HCT116 (cell line): ENCODE results near the gene SLC35C1. TPM values are rescaled to one million over a fixed set of nuclear protein-coding genes. Genes with fewer than 3 reads are reported as not detected.

Experiments used
- ATAC-seq: fragments of 200-7000 bp; cut with Tn5 transposase; 2 replicates; pipeline ENCODE4 v1.9.1; 2020; ENCODE audit warnings: mild to moderate bottlenecking, moderate library complexity
- BruUV-seq: library from RNA; stranded (reverse); fragments of 400-500 nt; replicated peaks from 2 replicates; lab custom pipeline; 2021; lab: Mats Ljungman, UMichigan
- CTCF ChIA-PET: fragments of 300-600 bp; sonication (Branson Sonifier 250); formaldehyde crosslinking; loops from one replicate; lab custom pipeline; 2021; ENCODE audit warnings: antibody characterized with exemption; lab: Charles Lee
- POLR2A ChIA-PET: fragments of 300-600, 350-600 bp; sonication (Branson Sonifier 250); formaldehyde crosslinking; loops from one replicate; lab custom pipeline; 2021; ENCODE audit warnings: antibody characterized with exemption; lab: Charles Lee
- RAD21 ChIA-PET, 2 experiments: fragments of 300-600 bp; sonication (Branson Sonifier 250); formaldehyde crosslinking; loops; one replicate each; lab custom pipeline; 2023; ENCODE audit warnings: low total read pairs in 2 of 2; ENCODE audit not compliant: uncharacterized antibody in 2 of 2, unreplicated experiment in 2 of 2, low non-redundant PET in 1 of 2; lab: Charles Lee
- DNase-seq: peaks from one replicate; pipeline ENCODE4 v3.0.0-alpha.2; 2010; ENCODE audit warnings: low read depth, low spot score
- H2AFZ ChIP-seq: fragments of 200-600 bp; shearing (Covaris generic), sonication (generic); 2 replicates; pipeline ENCODE4 v1.6.1; 2017; ENCODE audit warnings: low read depth, mixed run types, mixed read lengths, antibody characterized with exemption, low read length; ENCODE audit not compliant: poor library complexity, severe bottlenecking
- H3K27ac ChIP-seq: 2 replicates; pipeline ENCODE4 v1.5.1; 2012; ENCODE audit warnings: low read depth, low read length
- H3K27me3 ChIP-seq: fragments of 200-600 bp; sonication (generic); 2 replicates; pipeline ENCODE4 v1.6.1; 2016; ENCODE audit warnings: mixed run types, low read length, mixed read lengths; ENCODE audit not compliant: insufficient read depth
- H3K36me3 ChIP-seq, 2 experiments: fragments of 200-500 bp in 1 of 2; fragments of 200-600 bp in 1 of 2; sonication (Bioruptor generic) in 1 of 2; sonication (generic) in 1 of 2; 2 replicates each; pipeline versions ENCODE4 v1.5.1 to v1.6.1; 2014 to 2016; ENCODE audit warnings: low read length in 2 of 2, inconsistent platforms in 1 of 2, mixed read lengths in 1 of 2, mixed run types in 1 of 2; ENCODE audit not compliant: insufficient read depth in 2 of 2, control insufficient read depth in 1 of 2
- H3K4me1 ChIP-seq, 2 experiments: fragments of 200-600 bp in 1 of 2; sonication (generic) in 1 of 2; 2 replicates each; pipeline versions ENCODE4 v1.5.1 to v1.6.1; 2012 to 2017; ENCODE audit warnings: low read length in 2 of 2, inconsistent platforms in 1 of 2, mild to moderate bottlenecking in 1 of 2, mixed read lengths in 1 of 2, mixed run types in 1 of 2, moderate library complexity in 1 of 2; ENCODE audit not compliant: insufficient read depth in 2 of 2, control insufficient read depth in 1 of 2
- H3K4me2 ChIP-seq: fragments of 200-600 bp; sonication (generic); 2 replicates; pipeline ENCODE4 v1.6.1; 2017; ENCODE audit warnings: mixed run types, low read length, mixed read lengths
- H3K4me3 ChIP-seq, 2 experiments: fragments of 200-600 bp in 1 of 2; sonication (generic) in 1 of 2; replicated peaks in 1 of 2; 2 replicates each; pipeline ENCODE4 v1.5.1; 2011 to 2016; ENCODE audit warnings: low read length in 2 of 2, control low read depth in 1 of 2, low read depth in 1 of 2, mild to moderate bottlenecking in 1 of 2, mixed read lengths in 1 of 2, mixed run types in 1 of 2
- H3K79me2 ChIP-seq: fragments of 200-600 bp; sonication (generic); 2 replicates; pipeline ENCODE4 v1.6.1; 2017; ENCODE audit warnings: mild to moderate bottlenecking, mixed run types, low read length, moderate library complexity, mixed read lengths; ENCODE audit not compliant: insufficient read depth
- H3K9ac ChIP-seq: fragments of 200-600 bp; sonication (generic); 2 replicates; pipeline ENCODE4 v1.6.1; 2016; ENCODE audit warnings: low read length, mixed read lengths
- H3K9me2 ChIP-seq: fragments of 200-600 bp; sonication (generic), shearing (Covaris generic); 2 replicates; pipeline ENCODE4 v1.6.1; 2017; ENCODE audit warnings: mixed run types, mild to moderate bottlenecking, moderate library complexity; ENCODE audit not compliant: insufficient read depth
- H3K9me3 ChIP-seq, 2 experiments: fragments of 200-500 bp in 1 of 2; fragments of 200-600 bp in 1 of 2; sonication (Bioruptor generic) in 1 of 2; sonication (generic) in 1 of 2; 2 replicates each; pipeline ENCODE4 v1.6.1; 2014 to 2017; ENCODE audit warnings: low read length in 2 of 2, mixed read lengths in 2 of 2, inconsistent platforms in 1 of 2, low read depth in 1 of 2, mild to moderate bottlenecking in 1 of 2, mixed run types in 1 of 2, moderate library complexity in 1 of 2; ENCODE audit not compliant: control insufficient read depth in 1 of 2, insufficient read depth in 1 of 2
- H4K20me1 ChIP-seq: fragments of 200-600 bp; sonication (generic), shearing (Covaris generic); 2 replicates; pipeline ENCODE4 v1.6.1; 2017; ENCODE audit warnings: mixed run types, mild to moderate bottlenecking, moderate library complexity; ENCODE audit not compliant: insufficient read depth
- CBX3 ChIP-seq: IDR thresholded peaks from 2 replicates; pipeline ENCODE4 v1.6.1; 2012; ENCODE audit warnings: low read depth
- CTCF ChIP-seq, 3 experiments: fragments of 200-600 bp in 1 of 3; sonication (generic) in 1 of 3; IDR thresholded peaks in 2 of 3; conservative IDR thresholded peaks in 1 of 3; 2 replicates each; pipeline ENCODE4 v1.5.1; 2012 to 2017; ENCODE audit warnings: low read depth in 2 of 3, low read length in 2 of 3, antibody characterized with exemption in 1 of 3, borderline replicate concordance in 1 of 3, control low read depth in 1 of 3, mild to moderate bottlenecking in 1 of 3, mixed read lengths in 1 of 3, mixed run types in 1 of 3, moderate library complexity in 1 of 3; ENCODE audit not compliant: insufficient read depth in 1 of 3
- EGR1 ChIP-seq: IDR thresholded peaks from 2 replicates; pipeline ENCODE4 v1.6.1; 2012; ENCODE audit warnings: low read depth
- EZH2phosphoT487 ChIP-seq: fragments of 200-600 bp; IDR thresholded peaks from 2 replicates; pipeline ENCODE4 v1.6.1; 2018; ENCODE audit warnings: antibody characterized with exemption, borderline replicate concordance
- FOSL1 ChIP-seq: IDR thresholded peaks from 2 replicates; pipeline ENCODE4 v1.6.1; 2012; ENCODE audit warnings: low read depth
- JUND ChIP-seq: IDR thresholded peaks from 2 replicates; pipeline ENCODE4 v1.6.1; 2012
- MAX ChIP-seq: IDR thresholded peaks from 2 replicates; pipeline ENCODE4 v1.6.1; 2012
- POLR2AphosphoS5 ChIP-seq: IDR thresholded peaks from 2 replicates; pipeline ENCODE4 v1.6.1; 2011; ENCODE audit warnings: mild to moderate bottlenecking, low read depth, low read length, moderate library complexity
- RAD21 ChIP-seq: IDR thresholded peaks from 2 replicates; pipeline ENCODE4 v1.6.1; 2012; ENCODE audit warnings: low read depth, mild to moderate bottlenecking
- REST ChIP-seq: IDR thresholded peaks from 2 replicates; pipeline ENCODE4 v1.6.1; 2012; ENCODE audit warnings: low read depth
- SP1 ChIP-seq: IDR thresholded peaks from 2 replicates; pipeline ENCODE4 v1.6.1; 2012; ENCODE audit warnings: low read depth
- SRF ChIP-seq: IDR thresholded peaks from 2 replicates; pipeline ENCODE4 v1.6.1; 2012; ENCODE audit warnings: low read depth
- TCF7L2 ChIP-seq: IDR thresholded peaks from 2 replicates; pipeline ENCODE4 v1.7.0; 2011; ENCODE audit warnings: borderline replicate concordance, inconsistent platforms; ENCODE audit not compliant: insufficient read depth, insufficient read length; ENCODE audit errors: extremely low read depth
- YY1 ChIP-seq: IDR thresholded peaks from 2 replicates; pipeline ENCODE4 v1.6.1; 2011; ENCODE audit warnings: low read length, low read depth, moderate library complexity, mild to moderate bottlenecking; ENCODE audit not compliant: insufficient replicate concordance; ENCODE audit errors: extremely low read depth
- ZBTB33 ChIP-seq: IDR thresholded peaks from 2 replicates; pipeline ENCODE4 v1.6.1; 2011; ENCODE audit warnings: mild to moderate bottlenecking, low read length, moderate library complexity; ENCODE audit not compliant: insufficient replicate concordance; ENCODE audit errors: extremely low read depth
- ZFX ChIP-seq: fragments of 450-650 bp; IDR thresholded peaks from 2 replicates; pipeline ENCODE4 v1.6.1; 2017
- intact Hi-C: fragments of 100-400 bp; cut with micrococcal nuclease; formaldehyde crosslinking; loops from 2 replicates; pipeline ENCODE4 v1.10.0; 2022
- total RNA-seq: library from RNA; stranded (reverse); gene quantifications from one replicate; pipeline ENCODE4 v1.2.1, GENCODE V29; 2021; ENCODE audit not compliant: unreplicated experiment

SLC35C1 gene
- total RNA-seq, 1 experiment from 2014 or later, result 18.2 TPM

GRCh38 chr11:45800261-45800660, 4.7 kb upstream of the SLC35C1 start:
- no peaks in the 10 kb centered on the region for H3K27me3 ChIP-seq
- H3K9ac ChIP-seq, result no peak overlapping the region
- ATAC-seq (no peak), DNase-seq (no peak)
- intact Hi-C loops, result no loop called here
- peaks cover 8 to 20% of the 10 kb centered on the region in 2 experiments for H3K4me1 ChIP-seq
- no peak overlapping the region for H2AFZ ChIP-seq
- peaks cover under 1% of the 10 kb centered on the region; the same call in 1 of the 2 replicates for H3K79me2 ChIP-seq
- no peak overlapping the region for H3K4me2 ChIP-seq
- no peak overlapping the region for H3K27ac ChIP-seq
- POLR2A ChIA-PET, result no interaction called here
- no peak for TF ChIP-seq POLR2AphosphoS5
- TF ChIP-seq SP1, result no peak
- TF ChIP-seq REST, result no peak
- TF ChIP-seq TCF7L2, result no peak
- no peak for TF ChIP-seq RAD21
- TF ChIP-seq EGR1, result no peak
- TF ChIP-seq JUND, result no peak
- TF ChIP-seq EZH2phosphoT487, result no peak
- no peak for TF ChIP-seq FOSL1
- no peak for TF ChIP-seq CTCF (IDR thresholded peaks at IDR 0.05 in 2 of 3, conservative IDR thresholded peaks at IDR 0.05 in 1 of 3; ENCODE audit: borderline replicate concordance in 1 of 3, insufficient read depth in 1 of 3, low read depth in 2 of 3, low read length in 2 of 3)
- no peak for TF ChIP-seq YY1
- TF ChIP-seq ZBTB33, result no peak
- TF ChIP-seq CBX3, result no peak
- TF ChIP-seq ZFX, result no peak
- TF ChIP-seq SRF, result no peak
- TF ChIP-seq MAX, result no peak
- no peak overlapping the region for H3K4me3 ChIP-seq
- H3K9me3 ChIP-seq, result no peaks in the 10 kb centered on the region
- no peaks in the 10 kb centered on the region for H4K20me1 ChIP-seq
- no TSS peak for BruUV-seq
- CTCF ChIA-PET, result no interaction called here
- no peaks in the 10 kb centered on the region for H3K36me3 ChIP-seq
- RAD21 ChIA-PET, result no interaction called here
- H3K9me2 ChIP-seq, result no peaks in the 10 kb centered on the region; the same call in 1 of the 2 replicates
